HL-60/S4 (cell line): Measurements from ENCODE around the gene MYO18B.

Experiments used
- in situ Hi-C: fragments of 300-500 bp; cut with MboI; formaldehyde crosslinking; loops from 2 replicates; pipeline ENCODE4 v1.14.3; 2022; ENCODE audit warnings: low sequenced_read_pairs

The MYO18B gene

DNA sequence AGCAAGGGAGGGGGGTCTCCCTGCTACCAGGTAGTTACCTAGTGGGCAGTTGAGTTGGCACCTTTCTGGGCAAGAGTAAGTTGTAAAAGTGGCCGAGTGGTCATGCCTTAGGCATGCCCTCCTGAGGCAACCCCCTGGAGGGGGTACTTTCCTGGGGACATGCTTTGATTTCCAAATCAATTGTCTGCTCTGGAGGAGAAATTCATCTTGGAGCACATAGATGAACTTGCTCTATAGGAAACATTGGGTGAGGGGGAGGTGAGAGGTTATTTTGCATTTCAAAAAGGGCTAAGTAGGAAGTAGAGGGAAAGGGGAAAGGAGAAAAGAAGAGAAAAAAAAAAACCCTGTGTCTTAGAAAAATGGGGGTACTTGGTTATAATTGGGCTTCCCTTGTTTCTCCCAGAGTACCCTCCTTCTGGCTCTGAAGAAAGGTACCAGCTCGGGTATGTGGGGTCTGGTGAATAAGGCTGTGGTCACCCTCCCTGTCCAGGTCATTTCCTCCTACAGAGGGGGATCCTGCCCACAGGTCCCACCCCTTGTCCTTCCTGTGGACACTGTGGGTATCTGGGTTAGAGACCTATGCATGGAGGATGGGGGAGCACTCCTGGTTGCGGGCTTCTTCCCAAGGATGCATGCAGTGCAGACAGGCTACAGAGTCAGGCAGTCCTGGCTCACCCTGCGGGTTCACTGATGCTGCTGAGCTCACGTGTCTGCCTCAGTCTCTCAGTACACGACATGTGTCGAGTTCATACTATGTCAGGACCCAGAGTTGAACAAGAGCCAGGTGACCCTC is 193.5 kb downstream of the MYO18B start:
- in situ Hi-C loops: no loop called here

DNA sequence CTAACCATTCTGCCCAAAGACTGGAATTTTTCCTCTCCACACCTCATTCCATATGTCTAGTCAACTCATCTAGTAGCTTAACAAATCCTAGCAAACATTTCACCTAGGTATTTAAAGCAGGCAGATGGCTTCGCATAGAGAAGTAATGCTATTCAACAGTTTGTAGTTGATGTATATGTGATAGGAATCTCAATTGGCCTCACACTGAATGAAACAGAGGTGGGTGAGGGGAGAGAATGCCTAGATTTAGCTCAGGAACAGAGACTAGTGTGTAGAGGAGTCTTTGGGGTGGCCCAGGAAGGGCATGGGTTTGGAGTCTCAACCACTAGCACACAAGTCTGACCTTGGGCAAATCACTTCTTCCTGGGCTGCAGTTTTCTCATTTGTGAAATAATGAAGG is 196.2 kb downstream of the MYO18B start:
- in situ Hi-C loops: no loop called here

DNA sequence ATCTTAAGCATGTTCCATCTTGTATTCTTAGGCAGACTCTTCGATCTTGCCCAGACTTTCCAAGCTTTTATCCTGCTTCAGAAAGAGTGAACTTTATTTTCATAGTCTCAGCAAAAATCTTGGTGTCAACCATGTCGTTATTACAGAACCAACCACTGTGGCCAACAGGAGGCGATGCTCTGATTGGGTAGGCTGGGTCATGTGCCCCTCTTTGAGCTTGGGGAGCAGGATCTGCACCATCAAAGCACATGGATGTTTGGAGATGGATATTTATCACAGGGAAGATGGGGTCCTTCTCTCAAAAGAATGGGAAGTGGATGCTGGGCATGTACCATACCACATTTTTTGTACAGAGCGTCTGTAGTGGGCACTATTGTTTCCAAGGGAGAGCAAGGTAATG is 197.4 kb downstream of the MYO18B start:
- in situ Hi-C loops: no loop called here

DNA sequence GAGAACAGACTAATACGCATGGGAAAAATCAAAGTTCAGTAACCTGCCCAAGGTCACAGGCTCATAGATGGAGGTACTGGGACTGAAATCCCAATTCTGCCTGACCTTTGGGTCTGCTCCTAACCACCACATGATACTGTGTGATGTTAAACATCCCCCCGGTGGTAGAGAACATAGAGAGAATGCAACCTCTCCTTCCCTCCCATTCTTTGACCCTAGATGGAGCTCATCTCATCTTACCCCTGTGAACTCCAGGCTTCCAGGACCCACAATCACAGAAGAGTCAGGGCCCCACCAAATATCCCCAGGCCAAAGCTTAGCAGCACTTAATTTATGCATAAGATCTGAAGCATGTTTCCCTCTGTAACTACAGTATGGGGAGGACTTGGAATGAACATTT is 198.5 kb downstream of the MYO18B start:
- in situ Hi-C loops: no loop called here

DNA sequence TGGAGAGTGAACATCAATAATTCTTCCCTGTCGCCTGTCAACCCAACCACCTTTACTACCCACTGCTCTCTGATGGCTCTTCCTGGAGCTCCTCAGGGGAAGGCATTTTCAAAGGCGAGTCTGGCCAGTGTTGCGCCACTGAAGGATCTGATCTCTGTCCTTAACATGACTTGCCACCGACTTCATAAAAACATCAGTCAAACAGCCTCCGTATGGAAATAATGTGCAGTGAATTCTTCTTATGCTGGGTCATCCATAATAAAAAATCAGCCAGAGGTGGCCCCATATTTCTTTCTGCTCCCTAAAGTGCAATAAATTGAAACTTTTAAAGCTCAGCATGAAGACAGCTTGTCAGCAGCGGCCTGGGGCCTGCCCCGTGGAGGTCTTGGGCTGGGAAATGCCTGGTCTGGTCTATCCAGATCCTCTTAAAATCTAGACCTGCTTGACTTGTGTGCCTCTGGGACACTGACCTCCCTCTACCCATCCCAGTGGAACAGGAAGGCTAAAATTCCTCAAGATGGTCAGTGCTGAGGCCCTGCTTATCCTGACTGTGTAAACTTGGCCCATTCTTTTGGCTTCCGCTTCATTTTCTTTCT is 199.5 kb downstream of the MYO18B start:
- in situ Hi-C loops: no loop called here

DNA sequence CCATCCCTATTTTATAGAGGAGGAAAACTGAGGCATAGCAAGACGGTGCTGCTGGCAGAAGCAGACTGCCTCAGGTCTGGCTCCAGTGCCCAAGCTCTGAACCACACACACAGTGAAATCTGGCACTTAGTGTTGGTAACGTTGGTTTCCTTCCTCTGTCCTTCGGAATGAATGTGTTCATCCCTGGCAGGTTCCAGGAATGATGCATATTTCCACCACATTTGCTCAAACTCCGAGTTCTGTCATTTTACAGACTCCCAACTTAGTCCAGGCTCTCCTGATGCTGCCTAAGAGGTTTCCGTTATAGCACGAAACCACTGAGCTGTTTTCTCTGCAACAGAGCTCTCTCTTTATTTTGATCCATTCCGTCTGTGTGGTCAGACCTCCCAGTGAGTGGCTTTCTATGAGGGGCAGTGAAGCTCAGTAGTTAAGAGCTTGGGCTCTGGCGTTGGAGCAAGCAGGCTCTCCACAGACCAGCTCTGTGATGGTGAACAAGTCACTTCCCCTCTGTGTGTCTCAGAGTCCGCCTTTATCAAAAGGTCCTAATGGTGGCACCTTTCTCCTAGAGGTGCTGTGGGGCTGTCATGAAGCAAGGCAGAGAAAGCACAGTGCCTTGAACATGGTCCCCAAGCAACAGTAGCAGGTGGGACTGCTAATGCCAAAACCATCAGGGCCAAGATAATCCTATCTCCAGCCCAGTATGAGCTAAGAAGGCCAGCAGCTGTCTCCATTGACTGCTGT is 200.3 kb downstream of the MYO18B start:
- in situ Hi-C loops: no loop called here

DNA sequence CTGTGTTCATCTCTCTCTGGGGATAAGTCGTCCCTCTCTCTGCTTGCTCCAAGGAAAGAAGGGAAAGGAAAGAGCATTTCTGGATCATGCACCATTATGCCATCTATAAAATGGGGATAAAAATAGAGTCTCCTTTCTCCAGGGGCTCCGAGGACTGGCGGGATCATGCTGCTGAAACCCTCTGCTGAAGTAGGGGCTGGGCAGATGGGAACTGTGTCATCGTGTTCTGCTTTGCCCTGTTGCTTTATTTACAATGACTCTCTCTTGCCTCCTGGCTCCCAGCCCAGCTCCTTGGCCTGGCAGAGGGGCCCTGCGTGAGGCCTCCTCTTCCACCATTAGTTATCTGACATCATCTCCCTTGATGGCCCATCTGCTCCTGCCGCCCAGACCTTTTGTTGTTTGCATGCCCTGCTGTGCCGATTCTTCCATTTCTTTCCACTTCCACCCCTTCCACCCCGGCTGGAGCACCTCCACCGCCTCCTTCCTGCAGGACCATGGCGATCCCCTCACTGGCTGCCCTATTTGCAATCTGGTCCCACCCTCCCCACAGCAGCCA is 200.9 kb downstream of the MYO18B start:
- in situ Hi-C loops: no loop called here

DNA sequence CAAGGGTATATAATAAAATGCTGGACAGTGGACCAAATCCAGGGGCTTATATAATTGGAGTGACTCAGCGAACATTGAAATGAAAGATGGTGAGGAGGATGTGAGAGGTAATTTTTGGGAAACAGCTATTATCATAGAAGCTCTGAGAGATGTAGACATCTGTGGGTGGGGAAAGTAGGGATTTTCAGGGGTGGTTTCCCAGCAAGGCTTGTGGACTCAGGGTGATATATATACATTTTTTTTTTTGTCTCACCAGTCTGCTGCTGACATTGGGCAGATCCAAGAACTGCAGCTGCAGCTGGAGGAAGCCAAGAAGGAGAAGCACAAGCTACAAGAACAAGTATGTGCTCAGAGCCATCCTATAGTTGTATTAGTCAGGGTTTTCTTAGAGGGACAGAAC is 208.1 kb downstream of the MYO18B start:
- in situ Hi-C loops: no loop called here

DNA sequence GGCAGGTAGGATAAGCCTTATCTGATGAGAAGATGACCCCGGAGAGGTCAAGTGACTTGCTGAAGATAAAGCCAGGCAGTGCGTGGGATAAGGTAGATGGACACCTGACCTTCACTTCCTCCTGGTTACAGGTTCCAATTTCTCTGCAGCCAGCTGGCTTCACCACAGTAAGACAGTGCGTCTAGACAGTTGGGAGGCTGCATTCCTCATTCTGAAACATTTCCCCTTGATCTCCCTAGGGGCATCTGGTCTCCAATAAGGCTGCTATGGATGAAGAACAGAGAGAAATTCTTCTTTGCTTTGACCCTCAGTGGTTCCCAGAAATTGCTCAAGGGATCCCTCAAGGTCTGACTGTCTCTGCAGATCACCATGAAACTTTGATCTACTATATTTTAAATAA is 211.3 kb downstream of the MYO18B start:
- in situ Hi-C loops: no loop called here

DNA sequence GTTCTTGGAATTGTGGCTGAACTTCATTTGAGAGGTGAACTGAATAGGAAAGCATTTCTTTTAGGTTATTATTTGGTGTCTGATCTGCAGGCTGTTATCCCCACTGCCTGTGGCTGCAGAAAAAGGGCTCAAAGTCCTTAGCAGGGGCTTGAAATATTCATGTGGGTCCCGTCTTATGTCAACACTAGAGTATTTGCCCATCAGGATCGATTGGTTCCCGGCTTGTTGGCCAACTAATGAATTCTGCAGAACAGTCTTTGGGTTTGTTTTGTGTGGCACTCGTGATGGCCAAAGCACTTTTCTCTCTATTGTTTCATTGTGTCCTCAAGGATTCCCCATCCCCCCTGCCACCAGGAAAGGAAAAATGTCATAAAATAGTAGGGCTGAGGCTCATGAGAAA is 211.9 kb downstream of the MYO18B start:
- in situ Hi-C loops: no loop called here

DNA sequence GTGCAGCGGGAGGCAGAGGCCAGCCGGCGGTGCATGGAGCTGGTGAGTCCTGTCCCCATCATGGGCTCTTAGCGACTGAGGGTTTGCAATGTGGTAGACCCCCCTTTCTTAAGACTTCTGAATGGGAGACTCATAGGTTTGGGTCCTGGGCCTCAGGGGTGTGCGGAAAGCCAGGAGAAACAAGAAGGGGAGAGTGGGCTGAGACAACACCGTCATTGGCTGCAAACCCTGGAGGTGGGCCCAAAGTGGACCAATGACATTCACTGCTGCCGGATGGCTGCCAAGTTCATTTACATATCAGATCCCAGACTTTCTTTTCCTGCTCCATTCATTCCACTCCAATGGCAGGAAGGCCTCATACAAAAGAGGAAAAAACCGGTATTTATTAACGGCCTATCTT is 213.3 kb downstream of the MYO18B start:
- in situ Hi-C loops: no loop called here

DNA sequence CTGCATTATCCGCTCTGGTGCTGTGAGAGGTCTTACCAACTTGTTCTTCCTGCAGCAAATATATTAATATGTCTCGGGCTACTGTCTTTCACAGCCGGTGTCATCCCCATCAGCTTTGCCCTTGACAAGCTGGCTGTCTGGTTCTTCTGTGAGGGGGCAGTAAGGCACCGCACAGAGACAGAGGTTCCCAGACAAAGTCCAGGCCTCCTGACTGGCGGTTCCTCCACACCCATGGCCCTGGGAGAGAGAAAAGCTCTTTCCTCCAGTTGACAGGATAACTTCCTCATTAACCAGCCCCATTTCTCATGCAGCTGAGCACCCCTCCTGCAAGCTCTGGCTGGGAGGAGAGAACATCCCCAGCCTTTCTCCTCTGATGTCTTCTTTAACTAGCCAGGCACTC is 214.8 kb downstream of the MYO18B start:
- in situ Hi-C loops: no loop called here

DNA sequence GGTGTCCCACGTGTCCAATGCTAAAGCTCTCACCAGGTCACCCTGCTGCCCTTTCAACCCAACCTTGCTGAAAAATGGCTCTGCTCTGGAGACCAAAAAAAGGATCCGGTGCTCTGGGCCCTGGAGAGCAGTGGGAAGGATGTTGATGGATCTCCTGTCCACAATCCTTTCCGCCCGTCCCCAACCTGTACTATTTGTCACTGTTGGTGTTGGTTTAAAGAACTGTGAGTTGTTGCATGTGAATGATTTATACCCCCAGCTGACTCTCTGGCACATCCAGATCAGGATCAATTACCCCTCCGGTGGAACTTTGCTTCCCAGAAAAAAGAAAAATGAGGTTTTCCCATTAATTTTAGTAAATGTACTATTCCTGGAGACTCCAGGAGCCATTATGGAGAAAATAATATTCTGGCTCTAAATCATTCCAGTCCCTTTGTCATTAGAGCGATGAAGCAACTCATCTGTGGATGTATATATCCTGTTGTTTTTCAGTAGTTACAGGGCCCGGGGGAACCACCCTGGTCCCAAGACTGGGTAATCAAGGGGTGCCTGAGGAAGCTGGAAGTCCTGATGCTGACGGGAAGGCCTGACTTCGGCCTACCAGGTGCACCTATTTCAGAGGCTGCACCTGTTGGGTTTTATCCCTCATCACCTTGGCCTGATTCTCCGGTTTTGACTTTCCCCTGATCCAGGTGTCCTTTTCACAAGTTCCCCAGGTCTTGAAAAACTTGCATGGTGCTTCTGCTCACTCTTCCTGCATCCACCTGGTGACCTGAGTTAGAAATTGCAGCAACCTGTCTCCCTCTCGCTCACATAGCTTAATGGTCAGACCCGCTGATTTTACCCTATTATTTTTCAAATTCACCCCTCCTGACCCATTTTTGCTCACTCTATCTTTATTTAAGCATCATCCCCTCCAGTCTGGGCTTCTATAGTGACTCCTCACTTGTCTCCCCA is 218.1 kb downstream of the MYO18B start:
- in situ Hi-C loops: no loop called here

DNA sequence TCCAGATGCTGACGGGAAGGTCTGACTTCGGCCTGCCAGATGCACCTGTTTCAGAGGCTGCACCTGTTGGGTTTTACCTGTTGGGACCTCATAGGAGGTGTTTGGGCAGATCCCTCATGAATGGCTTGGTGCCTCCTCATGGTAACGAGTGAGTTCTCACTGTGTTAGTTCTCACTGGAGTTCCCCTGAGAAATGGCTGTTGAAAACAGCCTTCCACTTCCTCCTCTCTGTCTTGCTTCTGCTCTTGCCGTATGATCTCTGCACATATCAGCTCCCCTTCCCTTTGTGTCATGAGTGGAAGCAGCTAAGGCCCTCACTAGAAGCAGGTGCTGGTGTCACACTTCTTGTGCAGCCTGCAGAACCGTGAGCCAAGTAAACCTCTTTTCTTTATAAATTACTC is 219.7 kb downstream of the MYO18B start:
- in situ Hi-C loops: no loop called here

DNA sequence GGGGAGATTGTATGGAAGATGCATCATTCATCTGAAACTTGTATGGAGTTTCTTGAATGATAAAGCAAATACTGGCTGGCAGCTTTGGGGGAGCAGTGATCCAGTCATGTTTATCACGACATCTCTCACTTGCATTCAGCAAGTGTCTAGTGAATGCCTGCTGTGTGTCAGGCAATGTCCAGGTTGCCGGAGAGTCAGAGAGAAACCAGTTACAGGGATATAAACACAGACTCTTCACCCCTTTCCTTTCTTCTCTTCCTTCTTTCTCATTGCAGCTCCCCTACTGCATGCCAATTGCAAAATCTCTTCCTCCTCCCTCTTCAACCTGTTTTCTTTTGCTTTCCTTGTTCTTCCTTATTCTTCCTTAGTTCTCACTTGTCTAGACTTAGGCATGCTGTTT is 220.7 kb downstream of the MYO18B start:
- in situ Hi-C loops: no loop called here

DNA sequence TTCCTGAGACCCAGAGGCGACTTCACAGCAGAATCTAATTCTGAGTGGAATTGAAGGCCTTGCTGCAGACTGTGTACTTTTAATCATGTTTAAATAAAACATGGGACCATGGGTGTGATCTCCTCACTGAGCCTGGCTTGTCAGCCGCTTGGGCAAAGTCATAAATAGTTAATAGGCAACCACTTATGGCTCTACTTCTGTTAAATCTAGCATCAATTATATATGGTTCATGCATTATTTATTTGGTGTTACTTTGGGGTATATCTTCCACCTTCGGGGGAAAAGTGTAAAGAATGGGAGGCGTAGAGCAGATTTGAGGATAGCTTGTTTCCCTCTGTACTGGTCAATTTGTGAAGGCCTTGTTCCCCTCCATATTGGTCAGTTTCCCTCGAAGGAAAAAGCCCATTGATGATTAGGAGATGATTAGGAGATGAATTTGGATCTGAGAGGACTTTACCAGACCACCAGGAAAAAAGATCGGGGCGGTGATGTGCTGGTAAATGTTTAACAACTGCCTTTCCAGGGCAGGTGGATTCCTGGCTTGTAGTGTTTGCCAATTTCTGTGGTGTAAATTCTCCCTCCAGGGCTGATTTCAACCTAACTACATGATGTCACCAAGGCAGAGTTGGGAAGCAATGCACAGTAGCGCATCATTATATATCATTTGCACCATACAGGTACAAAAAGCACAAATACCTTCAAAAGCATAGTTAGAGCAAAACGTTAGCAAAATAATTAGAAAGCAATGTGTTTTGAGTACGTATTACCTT is 223.2 kb downstream of the MYO18B start:
- in situ Hi-C loops: no loop called here

DNA sequence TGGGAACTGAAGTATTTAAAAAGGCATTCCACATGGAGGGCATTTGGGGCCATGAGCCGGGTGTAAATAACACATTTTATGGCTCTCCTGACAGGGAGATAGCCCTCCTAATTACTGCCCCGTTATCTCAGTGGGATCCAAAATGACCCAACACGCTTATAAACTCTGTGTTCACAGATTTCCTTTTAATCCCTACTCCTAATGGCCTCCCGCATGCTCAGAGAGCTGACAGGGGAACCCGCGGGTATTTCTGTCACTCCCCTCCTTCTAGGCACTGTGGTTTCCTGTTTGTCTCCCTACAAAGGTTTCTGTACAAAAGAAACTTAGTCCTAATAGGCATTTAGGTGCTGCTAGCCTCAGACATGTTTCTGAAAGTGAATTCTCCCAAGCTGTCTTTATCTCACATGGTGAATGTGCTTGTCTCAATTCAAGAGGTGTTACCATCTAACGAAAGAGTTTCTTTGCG is 224.5 kb downstream of the MYO18B start:
- in situ Hi-C loops: no loop called here

DNA sequence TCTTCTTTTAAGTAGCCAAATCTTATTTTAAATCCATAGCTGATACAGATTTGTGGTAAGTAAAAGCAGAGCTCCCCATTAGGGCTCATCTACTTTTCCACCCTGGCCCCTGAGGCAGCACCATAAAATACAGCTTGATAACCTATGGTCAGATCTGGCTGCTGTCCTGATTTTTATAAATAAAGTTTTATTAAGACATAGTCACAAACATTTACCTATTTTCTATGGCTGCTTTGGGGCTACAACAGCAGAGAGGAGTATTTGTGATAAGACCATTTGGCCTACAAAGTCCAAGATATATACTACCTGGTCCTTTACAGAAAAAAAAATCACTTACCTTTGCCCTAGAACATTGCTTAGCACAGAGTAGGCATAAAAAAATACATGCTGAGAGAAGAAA is 227.3 kb downstream of the MYO18B start:
- in situ Hi-C loops: no loop called here

DNA sequence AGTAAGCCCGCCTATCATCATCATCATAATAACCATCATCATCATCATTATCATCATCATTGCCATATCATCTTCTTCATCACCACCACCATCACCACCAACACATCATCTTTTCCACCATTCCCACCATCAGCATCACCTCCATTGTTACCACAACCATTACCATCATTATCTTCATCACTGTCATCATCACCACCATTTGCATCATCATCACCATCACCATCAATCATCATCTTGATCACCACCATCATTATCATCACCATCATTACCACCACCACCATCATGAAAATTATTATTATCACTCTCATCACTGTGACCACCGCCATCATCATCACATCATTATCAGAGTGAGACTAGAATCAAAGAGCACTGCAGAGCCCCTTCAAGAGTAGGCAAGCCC is 227.9 kb downstream of the MYO18B start:
- in situ Hi-C loops: no loop called here

DNA sequence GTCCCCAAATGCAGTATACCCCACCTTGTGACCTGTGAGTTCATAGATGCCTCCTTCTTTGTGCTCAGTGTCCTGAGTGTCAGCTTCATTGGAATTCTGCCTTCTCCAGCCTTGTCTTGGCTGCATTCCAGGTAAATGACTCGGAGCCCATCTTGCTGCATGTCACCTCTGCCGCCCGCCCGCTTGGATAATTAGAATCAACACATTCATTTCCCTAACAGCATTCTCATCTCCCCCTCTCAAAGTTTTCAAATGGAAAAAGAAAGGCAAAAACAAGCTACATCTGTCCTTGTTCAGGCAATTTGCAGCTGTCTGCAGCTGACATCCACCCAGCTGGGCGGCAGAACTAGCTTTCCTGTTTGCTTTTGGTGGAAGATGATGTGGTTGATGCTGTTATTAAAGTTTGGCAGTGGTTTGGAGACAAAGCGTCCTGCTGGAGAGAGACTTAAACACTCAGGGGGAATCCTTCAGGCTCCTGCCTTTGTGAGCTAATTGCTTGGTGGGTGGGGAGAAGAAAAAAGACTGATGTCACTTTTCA is 228.5 kb downstream of the MYO18B start:
- in situ Hi-C loops: no loop called here
